ENCODE results near the gene SUSD2. TPM values are rescaled to one million over a fixed set of nuclear protein-coding genes. Genes with fewer than 3 reads are reported as not detected.

Gene SUSD2
- polyA plus RNA-seq, 1 of the 3 experiments (the other 2 are of a cell fraction), result 0.82 TPM

- peak; percentile 82 for DNase-seq
- Histone ChIP-seq H3K4me1 (ENCODE audit: control insufficient read depth in 1 of 2, insufficient read depth in 2 of 2, low read depth in 1 of 2, low read length in 1 of 2) (peaks cover 15 to 33% of the 10 kb centered on the region in 2 experiments; a peak in 3 of 4 replicates), H3K9me2 (no peaks in the 10 kb centered on the region), H3K4me2 (peak overlapping the region; percentile 100), H3K4me3 (ENCODE audit: low read depth in 2 of 2, low read length in 1 of 2) (peak overlapping the region; percentile 75 to 78), H3K9ac (peak overlapping the region; percentile 72), H3K79me2 (ENCODE audit: insufficient read depth) (peaks cover 28% of the 10 kb centered on the region), H2AFZ (ENCODE audit: low read depth) (no peak overlapping the region), H3F3A (replicated peaks; ENCODE audit: insufficient read depth) (no peaks in the 10 kb centered on the region), H4K20me1 (ENCODE audit: insufficient read depth) (no peaks in the 10 kb centered on the region), H3K9me3 (no peaks in the 10 kb centered on the region), H3K27me3 (ENCODE audit: insufficient read depth) (no peaks in the 10 kb centered on the region), H3K36me3 (replicated peaks in 1 of 2; ENCODE audit: control insufficient read depth in 1 of 2, insufficient read depth in 2 of 2, low read length in 1 of 2) (peaks cover 0 to 9% of the 10 kb centered on the region in 2 experiments), H3K27ac (ENCODE audit: low read depth in 2 of 2, low read length in 1 of 2) (peak overlapping the region; percentile 29 to 35)
- TF ChIP-seq SMC3 (IDR thresholded peaks at IDR 0.05; ENCODE audit: low read depth, low read length), result 0 out of 2 replicates have a peak, but pooled peaks have one; percentile 1
- TF ChIP-seq NRF1 (IDR thresholded peaks at IDR 0.05; ENCODE audit: low read depth, low read length), result 0 out of 2 replicates have a peak, but pooled peaks have one; percentile 13
- no peak for TF ChIP-seq NFIC (IDR thresholded peaks at IDR 0.05; ENCODE audit: borderline replicate concordance)
- peak; percentile 34; the same call in 1 of the 2 replicates for TF ChIP-seq MXI1 (IDR thresholded peaks at IDR 0.05; ENCODE audit: low read depth, low read length)
- CTCF ChIA-PET, result interaction anchor here (0.6 to 5.6 kb wide), 30 partner anchors 10 to 388 kb away, joined by 3 to 83 read pairs (median 5); partner anchors contain the start of gene SUSD2
- POLR2A ChIA-PET, result interaction anchor here (1.2 to 2.1 kb wide), 2 partner anchors 9 to 145 kb away, joined by 4 to 10 read pairs; partner anchors contain the start of gene CABIN1
- WGBS (ENCODE audit: low lambda C conversion rate), result 3% methylated on average over 32 of the region's 77 CpGs
Observed at GRCh38 chr22:24156141-24156912, 25.0 kb upstream of the SUSD2 start.

GRCh38 chr22:24156913-24157821, 24.1 kb upstream of the SUSD2 start:
- Histone ChIP-seq H3F3A (replicated peaks; ENCODE audit: insufficient read depth) (no peaks in the 10 kb centered on the region), H3K36me3 (replicated peaks in 1 of 2; ENCODE audit: control insufficient read depth in 1 of 2, insufficient read depth in 2 of 2, low read length in 1 of 2) (peaks cover 0 to 10% of the 10 kb centered on the region in 2 experiments), H3K9me3 (no peaks in the 10 kb centered on the region), H3K79me2 (ENCODE audit: insufficient read depth) (peaks cover 28% of the 10 kb centered on the region), H3K27me3 (ENCODE audit: insufficient read depth) (no peaks in the 10 kb centered on the region), H3K4me1 (ENCODE audit: control insufficient read depth in 1 of 2, insufficient read depth in 2 of 2, low read depth in 1 of 2, low read length in 1 of 2) (peaks cover 15 to 41% of the 10 kb centered on the region in 2 experiments; a peak in 3 of 4 replicates), H3K9ac (peak overlapping the region; percentile 72; the same call in 1 of the 2 replicates), H3K4me2 (peak overlapping the region; percentile 100), H4K20me1 (ENCODE audit: insufficient read depth) (no peaks in the 10 kb centered on the region), H3K9me2 (no peaks in the 10 kb centered on the region), H2AFZ (ENCODE audit: low read depth) (no peak overlapping the region), H3K4me3 (ENCODE audit: low read depth in 2 of 2, low read length in 1 of 2) (peak overlapping the region; percentile 75 to 78), H3K27ac (ENCODE audit: low read depth in 2 of 2, low read length in 1 of 2) (peak overlapping the region; percentile 35 to 39; a peak in 3 of 4 replicates)
- DNase-seq, result peak; percentile 94
- ChIA-PET CTCF (interaction anchor here (0.6 to 5.6 kb wide), 41 partner anchors 11 to 387 kb away, joined by 3 to 83 read pairs (median 4); partner anchors contain the start of genes MIF and SUSD2), POLR2A (interaction anchor here (1.2 to 2.1 kb wide), 2 partner anchors 8 to 146 kb away, joined by 4 to 10 read pairs; partner anchors contain the start of gene CABIN1)
- WGBS (ENCODE audit: low lambda C conversion rate), result 27% methylated on average over 18 of the region's 23 CpGs
- TF ChIP-seq CHD2 (IDR thresholded peaks at IDR 0.05; ENCODE audit: low read length, partially characterized antibody) (peak; percentile 83), SMC3 (IDR thresholded peaks at IDR 0.05; ENCODE audit: low read depth, low read length) (peak; percentile 19), USF1 (IDR thresholded peaks at IDR 0.05; ENCODE audit: borderline replicate concordance, low read depth) (no peak), MAX (IDR thresholded peaks at IDR 0.05; ENCODE audit: low read depth) (peak; percentile 66), FOXM1 (IDR thresholded peaks at IDR 0.05; ENCODE audit: low read depth) (no peak), RXRA (IDR thresholded peaks at IDR 0.05; ENCODE audit: borderline replicate concordance, low read depth) (no peak; the same call in 1 of the 2 replicates), TCF12 (IDR thresholded peaks at IDR 0.05) (peak; percentile 25; the same call in 1 of the 2 replicates), FOXJ3 (CRISPR knock-in tag; IDR thresholded peaks at IDR 0.05) (no peak), RAD21 (IDR thresholded peaks at IDR 0.05; ENCODE audit: low read length) (peak; percentile 40), ZBTB33 (IDR thresholded peaks at IDR 0.05; ENCODE audit: borderline replicate concordance, low read depth) (no peak), JUND (IDR thresholded peaks at IDR 0.05) (no peak), TEAD4 (IDR thresholded peaks at IDR 0.05; ENCODE audit: borderline replicate concordance, insufficient read depth) (no peak), FOSL2 (IDR thresholded peaks at IDR 0.05; ENCODE audit: borderline replicate concordance, low read depth) (no peak; the same call in 1 of the 2 replicates), MXI1 (IDR thresholded peaks at IDR 0.05; ENCODE audit: low read depth, low read length) (0 out of 2 replicates have a peak, but pooled peaks have one; percentile 5), GABPA (IDR thresholded peaks at IDR 0.05; ENCODE audit: low read depth) (no peak; the same call in 1 of the 2 replicates), NFIC (IDR thresholded peaks at IDR 0.05; ENCODE audit: borderline replicate concordance) (no peak), GATA2 (CRISPR knock-in tag; IDR thresholded peaks at IDR 0.05) (no peak), SIN3A (IDR thresholded peaks at IDR 0.05; ENCODE audit: borderline replicate concordance, low read depth, low read length) (peak; percentile 33; the same call in 1 of the 2 replicates), USF2 (IDR thresholded peaks at IDR 0.05; ENCODE audit: borderline replicate concordance, low read depth, low read length) (no peak)

Measured in SK-N-SH (cell line).